ENCODE data around the gene BMP8A. TPM values are rescaled to one million over a fixed set of nuclear protein-coding genes. Genes with fewer than 3 reads are reported as not detected.

The BMP8A gene
- total and polyA plus RNA-seq, 9 of the 15 experiments (the other 6 are each of a cell fraction or from before 2014, with no cell fraction given): 0.05 to 0.31 TPM; not detected in 7

GRCh38 chr1:39491146-39491921 is at the start of gene BMP8A (continued):
- TF ChIP-seq MBD1 (CRISPR knock-in tag; IDR thresholded peaks at IDR 0.05) (no peak), ELK1 (CRISPR knock-in tag; IDR thresholded peaks at IDR 0.05) (no peak), EP300 (IDR thresholded peaks at IDR 0.05; ENCODE audit: low read length) (no peak), ZKSCAN3 (CRISPR knock-in tag; IDR thresholded peaks at IDR 0.05) (no peak), ARID4B (CRISPR knock-in tag; IDR thresholded peaks at IDR 0.05) (peak; percentile 52), ESRRA (IDR thresholded peaks at IDR 0.05; ENCODE audit: borderline replicate concordance, low read depth) (no peak; the same call in 1 of the 2 replicates), ZBED1 (IDR thresholded peaks at IDR 0.05) (no peak), NR1H2 (CRISPR knock-in tag; IDR thresholded peaks at IDR 0.05) (no peak), ZNF282 (CRISPR knock-in tag; IDR thresholded peaks at IDR 0.05) (peak; percentile 12; the same call in 1 of the 2 replicates), POLR2A (conservative IDR thresholded peaks at IDR 0.05) (no peak), NR2C2 (CRISPR knock-in tag; IDR thresholded peaks at IDR 0.05) (no peak), NR2C2 (tag; IDR thresholded peaks at IDR 0.05) (no peak), THAP12 (CRISPR knock-in tag; IDR thresholded peaks at IDR 0.05) (no peak), EP400 (IDR thresholded peaks at IDR 0.05) (no peak), L3MBTL2 (IDR thresholded peaks at IDR 0.05) (peak; percentile 94), CHAMP1 (IDR thresholded peaks at IDR 0.05) (no peak), RFX1 (IDR thresholded peaks at IDR 0.05) (no peak)

Data from K562 (cell line).